Epithelial cell of alveolus of lung (primary cell): ENCODE data around the gene RBFOX1. TPM values are rescaled to one million over a fixed set of nuclear protein-coding genes. Genes with fewer than 3 reads are reported as not detected.

Source experiments
- total RNA-seq: library from RNA; depleted of rRNA; stranded (reverse); fragments of >200 nt; gene quantifications from 2 replicates; pipeline ENCODE4 v1.2.1, GENCODE V29; 2015

RBFOX1 gene
- total RNA-seq: 0.24 TPM in 1 of 2 replicates, not detected in the other

GRCh38 chr16:7332611-7333010, at the start of gene RBFOX1:
Gene RBFOX1, plus strand, starts transcription at chr16:7332845.

